Activated naive CD8-positive, alpha-beta T cell treated with anti-CD3 and anti-CD28 coated beads, Interleukin-2, amount 50 U/mL, for 24 hours (primary cell): ENCODE measurements around the gene HPX.
A peak's percentile ranks its signal among the peaks of the same experiment; 100 is the strongest.

ENCODE experiments used
- ATAC-seq: fragments of 150-1000 bp; cut with Tn5 transposase; one replicate; pipeline ENCODE4 v1.10.0; 2021
- DNase-seq: peaks from one replicate; pipeline ENCODE4 v3.0.0; 2021
- H3K27ac Mint-ChIP-seq: one replicate; pipeline ENCODE4 v1.8.0; 2021; ENCODE audit warnings: mild to moderate bottlenecking, mixed read lengths
- H3K27me3 Mint-ChIP-seq: one replicate; pipeline ENCODE4 v1.8.0; 2021; ENCODE audit warnings: mixed read lengths
- H3K36me3 Mint-ChIP-seq: one replicate; pipeline ENCODE4 v1.8.0; 2021; ENCODE audit warnings: low read depth, mixed read lengths
- H3K4me1 Mint-ChIP-seq: one replicate; pipeline ENCODE4 v1.8.0; 2021; ENCODE audit warnings: mixed read lengths
- H3K4me3 Mint-ChIP-seq: one replicate; pipeline ENCODE4 v1.8.0; 2021; ENCODE audit warnings: mild to moderate bottlenecking, moderate library complexity, mixed read lengths
- H3K9me3 Mint-ChIP-seq: one replicate; pipeline ENCODE4 v1.8.0; 2021; ENCODE audit warnings: mixed read lengths

HPX gene

GRCh38 chr11:6440906-6441358 lies at the start of gene HPX:
HPX (minus strand) TSS chr11:6440987; CDS start chr11:6440963, 24 bp downstream.
- no peak for ATAC-seq
- H3K9me3 Mint-ChIP-seq: no peaks in the 10 kb centered on the region
- H3K36me3 Mint-ChIP-seq: no peaks in the 10 kb centered on the region
- H3K27me3 Mint-ChIP-seq: no peaks in the 10 kb centered on the region
- H3K4me1 Mint-ChIP-seq: no peaks in the 10 kb centered on the region
- no peak within 1 kb of the TSS for H3K27ac Mint-ChIP-seq
- no peak for DNase-seq
- H3K4me3 Mint-ChIP-seq: no peak within 1 kb of the TSS

- ATAC-seq (no peak), DNase-seq (no peak)
- Mint-ChIP-seq H3K4me1 (peaks cover 11% of the 10 kb centered on the region), H3K27ac (no peak overlapping the region), H3K27me3 (no peaks in the 10 kb centered on the region), H3K4me3 (no peak overlapping the region), H3K9me3 (no peaks in the 10 kb centered on the region), H3K36me3 (peaks cover 17% of the 10 kb centered on the region)
Observed at GRCh38 chr11:6489306-6489705, 48.5 kb upstream of the HPX start.

GRCh38 chr11:6488821-6489220 lies 48.0 kb upstream of the HPX start:
- H3K27ac Mint-ChIP-seq: peak overlapping the region; percentile 24
- no peak overlapping the region for H3K4me3 Mint-ChIP-seq
- DNase-seq (no peak), ATAC-seq (no peak)
- peaks cover 11% of the 10 kb centered on the region for H3K4me1 Mint-ChIP-seq
- no peaks in the 10 kb centered on the region for H3K9me3 Mint-ChIP-seq
- no peaks in the 10 kb centered on the region for H3K27me3 Mint-ChIP-seq
- peaks cover 16% of the 10 kb centered on the region for H3K36me3 Mint-ChIP-seq

GRCh38 chr11:6488342-6488741 lies 47.6 kb upstream of the HPX start:
- Mint-ChIP-seq H3K4me1 (peaks cover 14% of the 10 kb centered on the region), H3K27me3 (no peaks in the 10 kb centered on the region), H3K27ac (peak overlapping the region; percentile 24), H3K9me3 (no peaks in the 10 kb centered on the region), H3K4me3 (no peak overlapping the region), H3K36me3 (peaks cover 16% of the 10 kb centered on the region)
- DNase-seq: no peak
- peak; percentile 33 for ATAC-seq

- Mint-ChIP-seq H3K9me3 (no peaks in the 10 kb centered on the region), H3K36me3 (peaks cover 30% of the 10 kb centered on the region), H3K4me1 (peaks cover 28% of the 10 kb centered on the region), H3K4me3 (no peak overlapping the region), H3K27ac (no peak overlapping the region), H3K27me3 (no peaks in the 10 kb centered on the region)
- ATAC-seq (no peak), DNase-seq (no peak)
Observed at GRCh38 chr11:6486938-6487337, 46.2 kb upstream of the HPX start.

- no peak for DNase-seq
- Mint-ChIP-seq H3K4me1 (peaks cover 28% of the 10 kb centered on the region), H3K9me3 (no peaks in the 10 kb centered on the region), H3K27me3 (no peaks in the 10 kb centered on the region), H3K27ac (no peak overlapping the region), H3K4me3 (no peak overlapping the region), H3K36me3 (peaks cover 29% of the 10 kb centered on the region)
- no peak for ATAC-seq
Observed at GRCh38 chr11:6486256-6486655, 45.5 kb upstream of the HPX start.

- Mint-ChIP-seq H3K36me3 (peaks cover 30% of the 10 kb centered on the region), H3K27me3 (no peaks in the 10 kb centered on the region), H3K27ac (no peak overlapping the region), H3K4me1 (peaks cover 31% of the 10 kb centered on the region), H3K4me3 (no peak overlapping the region), H3K9me3 (no peaks in the 10 kb centered on the region)
- ATAC-seq: no peak
- no peak for DNase-seq
Observed at GRCh38 chr11:6485661-6486060, 44.9 kb upstream of the HPX start.

GRCh38 chr11:6483015-6483414 lies 42.2 kb upstream of the HPX start:
- ATAC-seq (no peak), DNase-seq (no peak)
- H3K27me3 Mint-ChIP-seq: no peaks in the 10 kb centered on the region

GRCh38 chr11:6482441-6482840 lies 41.7 kb upstream of the HPX start:
- H3K9me3 Mint-ChIP-seq: no peaks in the 10 kb centered on the region
- no peaks in the 10 kb centered on the region for H3K27me3 Mint-ChIP-seq
- ATAC-seq (no peak), DNase-seq (no peak)
- peaks cover 36% of the 10 kb centered on the region for H3K4me1 Mint-ChIP-seq
- H3K4me3 Mint-ChIP-seq: peak overlapping the region; percentile 92
- H3K36me3 Mint-ChIP-seq: peaks cover 38% of the 10 kb centered on the region
- H3K27ac Mint-ChIP-seq: peak overlapping the region; percentile 97

More at GRCh38 chr11:6483015-6483414, 42.2 kb upstream of the HPX start:
- peaks cover 32% of the 10 kb centered on the region for H3K36me3 Mint-ChIP-seq
- no peaks in the 10 kb centered on the region for H3K9me3 Mint-ChIP-seq
- H3K4me1 Mint-ChIP-seq: peaks cover 38% of the 10 kb centered on the region
- peak overlapping the region; percentile 97 for H3K27ac Mint-ChIP-seq
- H3K4me3 Mint-ChIP-seq: peak overlapping the region; percentile 92

GRCh38 chr11:6481924-6482275 lies 41.1 kb upstream of the HPX start:
- peak overlapping the region; percentile 97 for H3K27ac Mint-ChIP-seq
- no peak for ATAC-seq
- no peaks in the 10 kb centered on the region for H3K27me3 Mint-ChIP-seq
- H3K4me1 Mint-ChIP-seq: peaks cover 36% of the 10 kb centered on the region
- peaks cover 43% of the 10 kb centered on the region for H3K36me3 Mint-ChIP-seq
- DNase-seq: no peak
- peak overlapping the region; percentile 92 for H3K4me3 Mint-ChIP-seq
- no peaks in the 10 kb centered on the region for H3K9me3 Mint-ChIP-seq

- H3K27me3 Mint-ChIP-seq: no peaks in the 10 kb centered on the region
- ATAC-seq: peak; percentile 99
- H3K4me1 Mint-ChIP-seq: peaks cover 36% of the 10 kb centered on the region
- peaks cover 45% of the 10 kb centered on the region for H3K36me3 Mint-ChIP-seq
- peak within 1 kb of the TSS; percentile 92 for H3K4me3 Mint-ChIP-seq
- peak within 1 kb of the TSS; percentile 97 for H3K27ac Mint-ChIP-seq
- no peaks in the 10 kb centered on the region for H3K9me3 Mint-ChIP-seq
- peak; percentile 98 for DNase-seq
Observed at GRCh38 chr11:6481012-6481923, 40.5 kb upstream of the HPX start, which contains the start of the genes ARFIP2 and TIMM10B. ARFIP2 (minus strand) TSS chr11:6481331; CDS start chr11:6480421, 910 bp downstream. TIMM10B (plus strand) TSS chr11:6481501; CDS start chr11:6481517, 16 bp downstream.

GRCh38 chr11:6480299-6480914 lies 39.6 kb upstream of the HPX start:
- DNase-seq: no peak
- peaks cover 45% of the 10 kb centered on the region for H3K36me3 Mint-ChIP-seq

GRCh38 chr11:6476571-6476970 lies 35.8 kb upstream of the HPX start:
- H3K4me3 Mint-ChIP-seq: no peak overlapping the region

More at GRCh38 chr11:6480299-6480914, 39.6 kb upstream of the HPX start:
- Mint-ChIP-seq H3K27me3 (no peaks in the 10 kb centered on the region), H3K4me1 (peaks cover 36% of the 10 kb centered on the region), H3K27ac (peak overlapping the region; percentile 97), H3K9me3 (no peaks in the 10 kb centered on the region), H3K4me3 (peak overlapping the region; percentile 92)
- ATAC-seq: no peak

GRCh38 chr11:6475936-6476335 lies 35.1 kb upstream of the HPX start:
- no peak for DNase-seq
- Mint-ChIP-seq H3K9me3 (no peaks in the 10 kb centered on the region), H3K27me3 (no peaks in the 10 kb centered on the region), H3K4me3 (no peak overlapping the region), H3K36me3 (peaks cover 24% of the 10 kb centered on the region), H3K4me1 (peaks cover 34% of the 10 kb centered on the region), H3K27ac (no peak overlapping the region)
- no peak for ATAC-seq

More at GRCh38 chr11:6476571-6476970, 35.8 kb upstream of the HPX start:
- no peaks in the 10 kb centered on the region for H3K27me3 Mint-ChIP-seq
- no peaks in the 10 kb centered on the region for H3K9me3 Mint-ChIP-seq
- ATAC-seq: no peak
- no peak for DNase-seq
- no peak overlapping the region for H3K27ac Mint-ChIP-seq
- peaks cover 27% of the 10 kb centered on the region for H3K36me3 Mint-ChIP-seq
- peaks cover 35% of the 10 kb centered on the region for H3K4me1 Mint-ChIP-seq
